Gastroesophageal sphincter (tissue), 3 donors: ENCODE measurements around the gene RAB19.
"Not testable (repeated sequence)": the region's sequence is repeated elsewhere in the genome, so short reads cannot be mapped to it uniquely, and the experiment has no call there.

Experiments
- EP300 ChIP-seq: sonication (generic); formaldehyde crosslinking; IDR thresholded peaks from one replicate; pipeline ENCODE4 v1.6.1; 2017; ENCODE audit warnings: antibody characterized with exemption, mild to moderate bottlenecking
- TF ChIP-seq, protein P1 (sequence below), 4 experiments: fragments of 200-600 bp in 2 of 4; fragments of 450-650 bp in 2 of 4; sonication (generic) in 1 of 4; IDR thresholded peaks; one replicate each; pipeline ENCODE4 v1.5.1; 2017 to 2019; ENCODE audit warnings: antibody characterized with exemption in 4 of 4, mild to moderate bottlenecking in 2 of 4, moderate library complexity in 2 of 4

DNA sequence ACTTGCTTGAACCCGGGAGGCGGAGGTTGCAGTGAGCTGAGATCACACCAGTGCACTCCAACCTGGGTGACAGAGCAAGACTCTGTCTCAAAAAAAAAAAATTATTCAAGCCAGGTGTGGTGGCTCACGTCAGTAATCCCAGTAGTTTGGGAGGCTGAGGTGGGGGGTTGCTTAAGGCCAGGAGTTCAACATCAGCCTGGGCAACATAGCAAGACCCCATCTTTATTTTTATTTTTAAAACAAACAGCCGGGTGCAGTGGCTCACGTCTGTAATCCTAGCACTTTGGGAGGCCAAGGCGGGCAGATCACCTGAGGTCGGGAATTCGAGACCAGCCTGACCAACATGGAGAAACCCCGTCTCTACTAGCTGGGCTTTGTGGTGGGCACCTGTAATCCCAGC is 12.0 kb downstream of the RAB19 start:
- TF ChIP-seq EP300, result not testable (repeated sequence)
- TF ChIP-seq, protein P1, sequence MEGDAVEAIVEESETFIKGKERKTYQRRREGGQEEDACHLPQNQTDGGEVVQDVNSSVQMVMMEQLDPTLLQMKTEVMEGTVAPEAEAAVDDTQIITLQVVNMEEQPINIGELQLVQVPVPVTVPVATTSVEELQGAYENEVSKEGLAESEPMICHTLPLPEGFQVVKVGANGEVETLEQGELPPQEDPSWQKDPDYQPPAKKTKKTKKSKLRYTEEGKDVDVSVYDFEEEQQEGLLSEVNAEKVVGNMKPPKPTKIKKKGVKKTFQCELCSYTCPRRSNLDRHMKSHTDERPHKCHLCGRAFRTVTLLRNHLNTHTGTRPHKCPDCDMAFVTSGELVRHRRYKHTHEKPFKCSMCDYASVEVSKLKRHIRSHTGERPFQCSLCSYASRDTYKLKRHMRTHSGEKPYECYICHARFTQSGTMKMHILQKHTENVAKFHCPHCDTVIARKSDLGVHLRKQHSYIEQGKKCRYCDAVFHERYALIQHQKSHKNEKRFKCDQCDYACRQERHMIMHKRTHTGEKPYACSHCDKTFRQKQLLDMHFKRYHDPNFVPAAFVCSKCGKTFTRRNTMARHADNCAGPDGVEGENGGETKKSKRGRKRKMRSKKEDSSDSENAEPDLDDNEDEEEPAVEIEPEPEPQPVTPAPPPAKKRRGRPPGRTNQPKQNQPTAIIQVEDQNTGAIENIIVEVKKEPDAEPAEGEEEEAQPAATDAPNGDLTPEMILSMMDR (IDR thresholded peaks at IDR 0.05), result not testable (repeated sequence)
